HG03354 (cell line): Measurements from ENCODE around the gene OR2C1.

ENCODE experiments used
- ATAC-seq: cut with Tn5 transposase; IDR thresholded peaks from one replicate; pipeline ENCODE4 v1.9.1; 2021; ENCODE audit warnings: mild to moderate bottlenecking; ENCODE audit not compliant: unreplicated experiment, poor library complexity, severe bottlenecking

The OR2C1 gene

DNA sequence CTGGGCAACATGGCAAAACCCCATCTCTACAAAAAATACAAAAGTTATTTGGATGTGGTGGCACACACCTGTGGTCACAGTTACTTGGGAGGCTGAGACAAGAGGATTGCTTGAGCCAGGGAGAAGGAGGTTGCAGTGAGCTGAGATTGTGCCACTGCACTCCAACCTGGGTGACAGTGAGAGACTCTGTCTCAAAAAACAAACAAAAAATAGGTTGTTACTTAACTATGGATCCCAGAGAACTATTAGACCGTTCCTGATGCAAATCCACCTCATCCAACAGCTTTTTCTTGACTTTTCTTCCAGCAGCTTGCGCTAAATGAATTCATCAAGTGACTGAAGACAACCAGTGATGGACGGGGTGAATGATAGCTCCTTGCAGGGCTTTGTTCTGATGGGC is at the start of gene OR2C1:
Gene OR2C1 (plus strand): TSS at position 301 of the 400 bp plus-strand sequence. CDS start 52 bp downstream, at position 353.
- ATAC-seq: no peak

DNA sequence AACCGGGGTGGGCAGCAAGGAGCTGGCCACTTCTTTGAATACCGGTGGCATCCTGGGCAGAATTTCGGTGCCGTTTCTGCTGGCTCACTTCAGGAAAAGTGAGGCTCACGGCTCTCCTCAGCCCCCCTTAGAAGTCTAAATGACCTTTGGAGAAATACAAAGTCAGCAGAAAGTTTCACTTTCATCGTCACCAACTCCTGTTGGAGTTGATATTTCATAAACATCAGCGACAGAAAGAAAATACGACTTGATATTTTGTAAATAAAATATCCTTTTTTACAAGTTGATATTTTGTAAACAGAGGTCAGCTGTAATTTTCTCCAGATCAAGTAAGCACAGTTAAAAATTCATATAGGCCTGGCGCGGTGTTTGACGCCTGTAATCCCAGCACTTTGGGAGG is 49.6 kb upstream of the OR2C1 start:
- no peak for ATAC-seq

DNA sequence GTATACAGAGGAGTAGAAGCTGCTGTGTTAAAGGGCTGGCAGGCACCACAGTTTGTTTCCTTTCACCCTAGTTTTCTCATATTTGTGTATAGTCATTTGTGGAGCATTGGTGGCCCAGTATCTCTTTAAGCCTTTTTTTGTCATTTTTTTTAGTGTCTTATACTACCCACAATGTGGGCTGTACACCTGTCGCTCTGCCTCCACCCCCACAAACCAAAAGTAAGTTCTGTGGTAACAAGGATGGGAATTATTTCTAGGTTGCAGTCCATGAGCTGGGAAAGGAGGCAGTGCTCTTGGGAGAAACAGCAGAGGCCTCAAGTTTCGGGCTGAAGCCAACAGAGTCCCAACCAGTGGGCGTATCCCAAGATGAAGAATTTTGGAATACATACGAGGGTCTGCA is 44.2 kb upstream of the OR2C1 start:
- ATAC-seq: no peak

- no peak for ATAC-seq
These were observed 38.2 kb upstream of the OR2C1 start for GRCh38 chr16:3317315-3317999.

DNA sequence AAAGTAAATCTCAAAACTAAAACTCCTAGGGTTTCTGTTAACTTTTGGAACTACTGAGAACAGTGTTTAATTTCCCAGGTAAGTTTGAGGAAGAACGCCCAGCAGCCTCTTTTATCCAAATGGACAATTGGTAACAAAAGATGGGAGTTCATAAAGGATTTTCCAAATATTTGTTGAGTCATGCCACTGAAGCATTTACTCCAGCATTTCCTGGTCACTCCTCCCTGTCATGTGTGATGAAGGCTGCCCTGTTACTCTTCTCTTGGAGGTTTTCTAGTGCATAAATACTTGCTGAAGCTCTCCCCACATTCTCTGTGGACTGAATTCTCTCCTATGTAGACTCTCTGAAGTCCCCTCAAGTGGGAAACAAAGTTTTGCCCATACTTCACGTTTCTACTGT is 33.9 kb upstream of the OR2C1 start:
- ATAC-seq: no peak

GRCh38 chr16:3327514-3327913 is 28.2 kb upstream of the OR2C1 start:
- ATAC-seq: no peak

- no peak for ATAC-seq
These were observed 27.6 kb upstream of the OR2C1 start for GRCh38 chr16:3328104-3328503.

DNA sequence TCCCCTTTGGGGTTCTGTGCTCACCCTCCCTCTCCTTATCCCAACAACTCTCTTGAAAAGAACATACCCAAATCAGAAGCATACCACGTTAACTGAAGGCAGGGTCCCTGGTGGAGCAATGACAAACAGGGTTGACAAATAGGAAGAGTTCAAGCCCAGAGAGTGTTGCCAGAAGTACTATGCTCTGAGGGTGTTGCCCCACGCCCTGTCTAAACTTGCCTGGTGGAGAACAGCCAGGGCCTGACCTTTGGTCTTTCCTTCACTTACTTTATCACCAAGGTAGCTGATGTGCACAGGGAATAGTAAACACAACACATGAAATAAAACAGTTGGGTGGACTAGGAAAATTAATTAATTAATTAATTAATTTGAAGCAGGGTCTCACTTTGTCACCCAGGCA is 27.0 kb upstream of the OR2C1 start:
- no peak for ATAC-seq

- no peak for ATAC-seq
These were observed 9.6 kb upstream of the OR2C1 start for GRCh38 chr16:3346041-3346440.

DNA sequence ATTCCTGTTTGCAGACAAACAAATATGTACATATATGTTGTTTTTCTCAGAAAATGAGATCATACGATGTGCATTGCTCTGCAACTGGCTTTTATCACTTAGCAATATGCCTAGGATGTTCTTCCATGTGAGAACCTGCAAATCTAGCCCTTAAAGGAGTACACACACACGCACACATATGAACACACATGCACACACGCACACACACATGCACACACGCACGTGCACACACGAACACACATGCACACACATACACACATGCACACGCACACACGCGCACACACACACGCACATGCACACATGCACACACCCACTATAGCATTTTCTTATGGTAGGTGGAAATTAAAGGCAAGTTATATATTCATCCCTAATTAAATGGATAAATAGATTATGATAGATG is 8.1 kb upstream of the OR2C1 start:
- no peak for ATAC-seq

DNA sequence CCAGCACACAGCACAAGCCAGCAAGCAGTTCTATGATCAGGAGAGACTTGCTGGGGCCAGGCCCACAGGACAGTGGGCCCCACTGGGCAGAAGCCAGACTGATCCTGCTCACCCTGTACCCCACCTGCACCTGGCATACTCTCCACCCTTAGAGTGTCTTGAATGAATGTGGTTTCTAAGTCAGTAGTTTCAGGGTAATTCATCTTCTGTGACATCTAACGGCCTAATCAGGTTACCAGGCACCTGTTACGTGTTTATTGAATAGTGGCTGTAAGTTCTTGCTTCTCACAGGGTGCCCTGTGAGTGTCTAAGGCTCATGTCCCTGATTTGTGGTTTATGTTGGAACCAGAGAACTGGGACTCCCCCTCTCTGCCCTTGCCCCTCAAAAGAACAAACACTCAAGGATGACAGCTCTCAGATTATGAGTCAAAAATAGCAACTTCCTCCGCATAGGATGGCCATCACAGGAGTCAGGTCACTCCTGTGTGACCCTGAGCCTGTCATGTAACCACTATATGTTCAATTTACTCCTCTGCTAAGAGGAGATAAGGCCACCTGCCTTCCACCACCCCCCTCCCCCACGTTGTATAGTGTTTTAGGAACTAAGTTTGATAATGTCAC is 7.0 kb upstream of the OR2C1 start:
- no peak for ATAC-seq

GRCh38 chr16:3349175-3349574 is 6.5 kb upstream of the OR2C1 start:
- ATAC-seq: no peak

GRCh38 chr16:3356118-3356517 is 429 bp downstream of the OR2C1 start:
- ATAC-seq: no peak

DNA sequence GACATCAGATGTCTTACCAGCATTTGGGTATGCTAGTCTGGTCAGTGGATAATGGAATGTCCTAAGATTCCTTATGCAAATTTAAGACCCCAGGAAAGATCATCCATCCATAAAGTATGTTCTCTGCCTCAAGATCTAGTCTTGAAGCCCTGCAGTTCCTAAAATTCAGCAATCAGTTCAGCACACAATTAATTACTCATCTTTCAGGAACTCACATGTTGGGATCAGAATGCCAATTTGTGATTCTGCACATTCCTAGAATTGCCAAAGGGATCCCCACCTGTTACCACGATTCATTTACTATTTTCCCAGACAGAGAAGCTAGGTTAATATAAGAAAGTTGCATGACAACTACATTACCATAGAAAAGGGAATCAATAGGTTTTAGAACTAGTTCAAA is 3.2 kb downstream of the OR2C1 start:
- ATAC-seq: no peak

- ATAC-seq: no peak
These were observed 7.2 kb downstream of the OR2C1 start for GRCh38 chr16:3362931-3363330.

- ATAC-seq: no peak
These were observed 8.1 kb downstream of the OR2C1 start for GRCh38 chr16:3363793-3364192.

GRCh38 chr16:3364774-3365427 is 9.2 kb downstream of the OR2C1 start:
- ATAC-seq: peak; percentile 61

DNA sequence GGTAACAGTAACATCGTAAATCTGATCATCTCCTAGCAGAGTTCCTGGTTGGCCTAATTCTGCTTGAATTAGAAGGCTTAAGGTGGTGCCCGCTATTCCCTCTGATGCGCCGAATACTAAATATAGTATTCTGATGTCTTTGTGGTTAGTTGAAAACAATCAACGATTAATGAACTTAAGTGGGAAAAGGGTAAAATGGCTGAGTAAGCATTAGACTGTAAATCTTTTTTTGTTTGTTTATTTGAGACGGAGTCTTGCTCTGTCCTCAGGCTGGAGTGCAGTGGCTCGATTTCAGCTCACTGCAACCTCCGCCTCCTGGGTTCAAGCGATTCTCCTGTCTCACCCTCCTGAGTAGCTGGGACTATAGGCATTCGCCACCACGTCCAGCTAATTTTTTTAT is 13.4 kb downstream of the OR2C1 start:
- no peak for ATAC-seq

GRCh38 chr16:3375680-3376079 is 20.0 kb downstream of the OR2C1 start:
- no peak for ATAC-seq

DNA sequence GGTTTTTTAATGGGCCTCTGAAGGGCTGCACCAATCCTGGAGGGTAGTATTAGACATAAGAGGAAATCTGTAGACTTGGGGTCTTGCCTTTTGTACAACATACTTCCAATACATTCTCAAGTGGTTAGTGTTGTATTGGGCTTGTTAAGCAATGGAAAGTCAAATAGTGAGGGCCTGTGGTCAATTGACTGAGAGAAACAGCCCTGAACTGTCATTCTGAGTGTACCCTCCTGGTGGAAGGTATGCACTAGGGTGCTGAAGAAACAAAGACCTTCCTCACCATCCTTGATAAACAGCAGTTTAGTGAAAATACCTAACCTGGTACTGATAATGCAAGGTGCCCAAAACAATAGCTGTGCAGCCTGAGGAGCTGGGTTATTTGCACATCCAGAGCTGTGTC is 22.2 kb downstream of the OR2C1 start:
- no peak for ATAC-seq

- no peak for ATAC-seq
These were observed 27.4 kb downstream of the OR2C1 start for GRCh38 chr16:3383045-3383448.
